IMR-90 (cell line): ENCODE data around the gene ASTN2. TPM values are rescaled to one million over a fixed set of nuclear protein-coding genes. Genes with fewer than 3 reads are reported as not detected.

Experiments used
- ATAC-seq: fragments of 200-7000 bp; cut with Tn5 transposase; 2 replicates; pipeline ENCODE4 v1.9.1; 2020; ENCODE audit warnings: low read depth, mild to moderate bottlenecking, moderate library complexity
- BruUV-seq: library from RNA; stranded (reverse); fragments of 400-500 nt; replicated peaks from 2 replicates; lab custom pipeline; 2021; lab: Mats Ljungman, UMichigan
- CTCF ChIA-PET: fragments of 300-600 bp; formaldehyde crosslinking; extraction: SDS; loops from one replicate; lab custom pipeline; 2021; ENCODE audit warnings: antibody characterized with exemption; lab: Yijun Ruan, JAX
- POLR2A ChIA-PET: fragments of 300-600 bp; sonication (Branson Sonifier 250); formaldehyde crosslinking; loops from one replicate; lab custom pipeline; 2022; ENCODE audit warnings: antibody characterized with exemption; ENCODE audit not compliant: unreplicated experiment; lab: Charles Lee
- DNase-seq: peaks from one replicate; pipeline ENCODE4 v3.0.0; 2013
- H2AFZ ChIP-seq: replicated peaks from 2 replicates; pipeline ENCODE3; 2013; ENCODE audit warnings: low read length, mild to moderate bottlenecking; ENCODE audit not compliant: poor library complexity
- H2AK5ac ChIP-seq: 2 replicates; pipeline ENCODE4 v1.6.1; 2013; ENCODE audit warnings: low read depth, low read length, inconsistent platforms
- H2AK9ac ChIP-seq: replicated peaks from 2 replicates; pipeline ENCODE3; 2013; ENCODE audit warnings: mild to moderate bottlenecking, low read depth, low read length, moderate library complexity; ENCODE audit not compliant: poor library complexity
- H2BK120ac ChIP-seq: 2 replicates; pipeline ENCODE4 v1.6.1; 2013; ENCODE audit warnings: low read depth, low read length, inconsistent platforms
- H2BK15ac ChIP-seq: 3 replicates; pipeline ENCODE4 v1.6.1; 2013; ENCODE audit warnings: low read depth, low read length, inconsistent platforms
- H2BK20ac ChIP-seq: 2 replicates; pipeline ENCODE4 v1.6.1; 2013; ENCODE audit warnings: low read depth, mild to moderate bottlenecking, inconsistent platforms, low read length, moderate library complexity
- H2BK5ac ChIP-seq: 2 replicates; pipeline ENCODE4 v1.6.1; 2013; ENCODE audit warnings: mild to moderate bottlenecking, low read depth, low read length, inconsistent platforms; ENCODE audit not compliant: poor library complexity, severe bottlenecking
- H3K14ac ChIP-seq: replicated peaks from 2 replicates; pipeline ENCODE4 v1.6.1; 2013; ENCODE audit warnings: low read depth, low read length, inconsistent platforms
- H3K18ac ChIP-seq: 2 replicates; pipeline ENCODE4 v1.6.1; 2013; ENCODE audit warnings: low read depth, low read length, control low read depth
- H3K23ac ChIP-seq: 2 replicates; pipeline ENCODE4 v1.6.1; 2013; ENCODE audit warnings: low read depth, low read length, inconsistent platforms
- H3K27ac ChIP-seq: 2 replicates; pipeline ENCODE4 v1.5.1; 2013; ENCODE audit warnings: mild to moderate bottlenecking, control low read depth, low read length; ENCODE audit not compliant: insufficient read depth
- H3K27me3 ChIP-seq: 2 replicates; pipeline ENCODE4 v1.6.1; 2013; ENCODE audit warnings: low read length; ENCODE audit not compliant: control insufficient read depth, insufficient read depth
- H3K36me3 ChIP-seq: 2 replicates; pipeline ENCODE4 v1.6.1; 2013; ENCODE audit warnings: low read length, mixed read lengths; ENCODE audit not compliant: control insufficient read depth, insufficient read depth
- H3K4ac ChIP-seq: 2 replicates; pipeline ENCODE4 v1.6.1; 2013; ENCODE audit warnings: low read depth, low read length, inconsistent platforms
- H3K4me1 ChIP-seq: 2 replicates; pipeline ENCODE4 v1.6.1; 2013; ENCODE audit warnings: low read length, mixed read lengths; ENCODE audit not compliant: control insufficient read depth, insufficient read depth
- H3K4me2 ChIP-seq: 2 replicates; pipeline ENCODE4 v1.6.1; 2013; ENCODE audit warnings: low read depth, mild to moderate bottlenecking, control low read depth, low read length, moderate library complexity
- H3K4me3 ChIP-seq: 2 replicates; pipeline ENCODE4 v1.5.1; 2013; ENCODE audit warnings: low read depth, mild to moderate bottlenecking, control low read depth, low read length, moderate library complexity; ENCODE audit not compliant: insufficient read depth
- H3K56ac ChIP-seq: 2 replicates; pipeline ENCODE4 v1.6.1; 2013; ENCODE audit warnings: low read length, inconsistent platforms; ENCODE audit not compliant: insufficient read depth; ENCODE audit errors: extremely low read depth
- H3K79me1 ChIP-seq, 2 experiments: 2 replicates each; pipeline ENCODE4 v1.6.1; 2013; ENCODE audit warnings: low read length in 2 of 2, inconsistent platforms in 1 of 2, low read depth in 1 of 2
- H3K9ac ChIP-seq: 2 replicates; pipeline ENCODE4 v1.6.1; 2013; ENCODE audit warnings: low read depth, low read length, control low read depth
- H3K9me1 ChIP-seq: 2 replicates; pipeline ENCODE4 v1.6.1; 2013; ENCODE audit warnings: low read length, inconsistent platforms; ENCODE audit not compliant: insufficient read depth
- H3K9me3 ChIP-seq: 2 replicates; pipeline ENCODE4 v1.6.1; 2013; ENCODE audit warnings: low read length; ENCODE audit not compliant: control insufficient read depth, insufficient read depth
- H4K20me1 ChIP-seq: 2 replicates; pipeline ENCODE4 v1.6.1; 2013; ENCODE audit warnings: low read length, inconsistent platforms; ENCODE audit not compliant: insufficient read depth
- H4K5ac ChIP-seq: 2 replicates; pipeline ENCODE4 v1.6.1; 2013; ENCODE audit warnings: mild to moderate bottlenecking, low read depth, low read length, control low read depth
- H4K8ac ChIP-seq, 2 experiments: 2 replicates each; pipeline ENCODE4 v1.6.1; 2013; ENCODE audit warnings: low read depth in 2 of 2, low read length in 2 of 2, control low read depth in 1 of 2, inconsistent platforms in 1 of 2
- H4K91ac ChIP-seq: 2 replicates; pipeline ENCODE4 v1.6.1; 2013; ENCODE audit warnings: low read depth, low read length, inconsistent platforms; ENCODE audit not compliant: insufficient read depth
- BHLHE40 ChIP-seq: fragments of 150-350 bp; IDR thresholded peaks from 2 replicates; pipeline ENCODE4 v1.6.1; 2016; ENCODE audit warnings: mild to moderate bottlenecking, low read depth, low read length
- CEBPB ChIP-seq: IDR thresholded peaks from 2 replicates; pipeline ENCODE4 v1.6.1; 2012; ENCODE audit warnings: low read depth, low read length, improper control_type of control experiment
- ELK1 ChIP-seq: fragments of 150-350 bp; IDR thresholded peaks from 2 replicates; pipeline ENCODE4 v1.6.1; 2016; ENCODE audit warnings: low read depth, mild to moderate bottlenecking, low read length, moderate library complexity, borderline replicate concordance
- FOS ChIP-seq: fragments of 150-350 bp; IDR thresholded peaks from 2 replicates; pipeline ENCODE4 v1.6.1; 2016; ENCODE audit warnings: low read depth, low read length
- MAFK ChIP-seq: IDR thresholded peaks from 2 replicates; pipeline ENCODE4 v1.6.1; 2012; ENCODE audit warnings: low read depth, low read length, improper control_type of control experiment
- MAZ ChIP-seq: IDR thresholded peaks from 2 replicates; pipeline ENCODE4 v1.6.1; 2012; ENCODE audit warnings: low read depth, mild to moderate bottlenecking, low read length, improper control_type of control experiment, moderate library complexity, borderline replicate concordance
- MXI1 ChIP-seq: IDR thresholded peaks from 2 replicates; pipeline ENCODE4 v1.6.1; 2012; ENCODE audit warnings: low read depth, mild to moderate bottlenecking, low read length, moderate library complexity, borderline replicate concordance
- NFE2L2 ChIP-seq: fragments of 150-350 bp; IDR thresholded peaks from 2 replicates; pipeline ENCODE4 v1.6.1; 2016; ENCODE audit warnings: low read depth, mild to moderate bottlenecking, low read length
- POLR2A ChIP-seq: IDR thresholded peaks from 2 replicates; pipeline ENCODE4 v1.6.1; 2012; ENCODE audit warnings: mild to moderate bottlenecking, low read depth, low read length
- RAD21 ChIP-seq: IDR thresholded peaks from 2 replicates; pipeline ENCODE4 v1.6.1; 2012; ENCODE audit warnings: low read length, improper control_type of control experiment
- RCOR1 ChIP-seq: IDR thresholded peaks from 2 replicates; pipeline ENCODE4 v1.6.1; 2012; ENCODE audit warnings: mild to moderate bottlenecking, low read length, improper control_type of control experiment; ENCODE audit not compliant: insufficient replicate concordance
- RFX5 ChIP-seq: IDR thresholded peaks from 2 replicates; pipeline ENCODE4 v1.8.0; 2012; ENCODE audit warnings: low read depth, mild to moderate bottlenecking, low read length, moderate library complexity
- SMC3 ChIP-seq: fragments of 150-350 bp; IDR thresholded peaks from 2 replicates; pipeline ENCODE4 v1.6.1; 2016; ENCODE audit warnings: low read depth, mild to moderate bottlenecking, antibody characterized with exemption, low read length, moderate library complexity
- USF2 ChIP-seq: fragments of 150-350 bp; IDR thresholded peaks from 2 replicates; pipeline ENCODE4 v1.6.1; 2017; ENCODE audit warnings: mild to moderate bottlenecking, antibody characterized with exemption, low read length, low read depth
- WGBS, 2 experiments: methylation state at CpG; one replicate each; pipeline versions ENCODE4 v1.1.5 to v1.1.7; 2013; ENCODE audit warnings: missing lambda C conversion rate in 2 of 2; ENCODE audit not compliant: insufficient read length in 1 of 2; ENCODE audit errors: extremely low coverage in 2 of 2; 5-methylcytosine and 5-hydroxymethylcytosine counted together
- dilution Hi-C: fragments of 300-500 bp; cut with HindIII; formaldehyde crosslinking; loops from one replicate; pipeline ENCODE4 v1.14.3; 2018; ENCODE audit warnings: low sequenced_read_pairs; ENCODE audit not compliant: unreplicated experiment
- in situ Hi-C: fragments of 300-500 bp; cut with MboI; formaldehyde crosslinking; loops from 3 replicates; pipeline ENCODE4 v1.14.3; 2019; ENCODE audit warnings: low sequenced_read_pairs, inconsistent platforms, mixed read lengths
- intact Hi-C: fragments of 100-400 bp; cut with micrococcal nuclease; formaldehyde crosslinking; loops from 2 replicates; pipeline ENCODE4 v1.10.0; 2022
- polyA plus RNA-seq, 3 experiments: library from polyadenylated mRNA; depleted of rRNA; stranded (reverse); fragments of >200 nt; gene quantifications; 2 replicates each; pipeline ENCODE4 v1.2.3, GENCODE V29; 2012; ENCODE audit warnings: low replicate concordance in 1 of 3
- total RNA-seq: library from RNA; depleted of rRNA; stranded (reverse); fragments of >200 nt; gene quantifications from 2 replicates; pipeline ENCODE4 v1.2.3, GENCODE V29; 2012

Gene ASTN2
- total and polyA plus RNA-seq, 2 of the 4 experiments (the other 2 are of a cell fraction) = 3.8 to 6.8 TPM

- peaks cover 9% of the 10 kb centered on the region for H3K4me1 ChIP-seq
- H3K18ac ChIP-seq = no peak overlapping the region
- no peak overlapping the region for H4K5ac ChIP-seq
- H3K36me3 ChIP-seq = peaks cover 67% of the 10 kb centered on the region
- no peak overlapping the region for H2BK5ac ChIP-seq
- no peak overlapping the region for H3K4me3 ChIP-seq
- no peak overlapping the region for H3K4ac ChIP-seq
- no peak overlapping the region for H3K27ac ChIP-seq
- H3K27me3 ChIP-seq = no peaks in the 10 kb centered on the region
- DNase-seq (peak; percentile 73), ATAC-seq (peak; percentile 67)
- BruUV-seq = no TSS peak
- ChIA-PET CTCF (interaction anchor here (1.5 kb wide), 1 partner anchor 188 kb away, joined by 4 read pairs; no protein-coding TSS in a partner anchor), POLR2A (no interaction called here)
- intact Hi-C loops = loop anchor here (5.0 kb wide), 1 partner anchor 188 kb away; no protein-coding TSS in a partner anchor
- no peak overlapping the region for H4K91ac ChIP-seq
- H4K8ac ChIP-seq = no peak overlapping the region
- no peaks in the 10 kb centered on the region for H4K20me1 ChIP-seq
- H2AK9ac ChIP-seq = no peak overlapping the region
- H3K79me1 ChIP-seq = peaks cover 0 to 3% of the 10 kb centered on the region in 2 experiments; a peak in 1 of 4 replicates
- no peak overlapping the region for H3K23ac ChIP-seq
- no peak overlapping the region for H3K9ac ChIP-seq
- H2BK20ac ChIP-seq = no peak overlapping the region
- H2AK5ac ChIP-seq = no peak overlapping the region
- H3K4me2 ChIP-seq = no peak overlapping the region
- no peak overlapping the region for H2BK120ac ChIP-seq
- TF ChIP-seq MXI1 (no peak), CEBPB (no peak), FOS (no peak), SMC3 (no peak), MAFK (no peak), BHLHE40 (no peak), MAZ (no peak), USF2 (no peak), RAD21 (no peak), ELK1 (no peak), NFE2L2 (no peak), RCOR1 (no peak), POLR2A (no peak), RFX5 (no peak)
- H3K56ac ChIP-seq = no peak overlapping the region
- H2AFZ ChIP-seq = no peak overlapping the region
- no peak overlapping the region for H2BK15ac ChIP-seq
- no peaks in the 10 kb centered on the region for H3K9me3 ChIP-seq
- in situ Hi-C loops = no loop called here
- WGBS, 2 experiments = no CpG with 5 or more reads among the region's 4 CpGs
- H3K9me1 ChIP-seq = peaks cover 20% of the 10 kb centered on the region
- H3K14ac ChIP-seq = no peak overlapping the region
- dilution Hi-C loops = no loop called here
Measured at GRCh38 chr9:116383936-116384335, 1030.9 kb downstream of the ASTN2 start.
